Measurements from ENCODE around the gene ADGRV1.

GRCh38 chr5:91089758-91090157 is 531.2 kb downstream of the ADGRV1 start:
- TF ChIP-seq EP300 (IDR thresholded peaks at IDR 0.05; ENCODE audit: low read depth) (no peak), POLR2AphosphoS5 (IDR thresholded peaks at IDR 0.05) (no peak), CTCF (IDR thresholded peaks at IDR 0.05) (no peak)
